G401 (cell line): ENCODE results near the gene JUND. TPM values are rescaled to one million over a fixed set of nuclear protein-coding genes. Genes with fewer than 3 reads are reported as not detected.

ENCODE experiments used
- DNase-seq: peaks from one replicate; pipeline ENCODE4 v3.0.0-alpha.2; 2015; ENCODE audit warnings: low spot score
- in situ Hi-C: cut with HindIII; loops from 2 replicates; pipeline ENCODE4 v1.10.0; 2016; ENCODE audit warnings: low sequenced_read_pairs, mixed read lengths
- total RNA-seq: library from RNA; depleted of rRNA; stranded (reverse); fragments of >200 nt; shearing (Covaris generic); gene quantifications from 2 replicates; pipeline ENCODE4 v1.2.3, GENCODE V29; 2014

JUND gene
- total RNA-seq, 1 experiment from 2014 or later: 286 TPM

DNA sequence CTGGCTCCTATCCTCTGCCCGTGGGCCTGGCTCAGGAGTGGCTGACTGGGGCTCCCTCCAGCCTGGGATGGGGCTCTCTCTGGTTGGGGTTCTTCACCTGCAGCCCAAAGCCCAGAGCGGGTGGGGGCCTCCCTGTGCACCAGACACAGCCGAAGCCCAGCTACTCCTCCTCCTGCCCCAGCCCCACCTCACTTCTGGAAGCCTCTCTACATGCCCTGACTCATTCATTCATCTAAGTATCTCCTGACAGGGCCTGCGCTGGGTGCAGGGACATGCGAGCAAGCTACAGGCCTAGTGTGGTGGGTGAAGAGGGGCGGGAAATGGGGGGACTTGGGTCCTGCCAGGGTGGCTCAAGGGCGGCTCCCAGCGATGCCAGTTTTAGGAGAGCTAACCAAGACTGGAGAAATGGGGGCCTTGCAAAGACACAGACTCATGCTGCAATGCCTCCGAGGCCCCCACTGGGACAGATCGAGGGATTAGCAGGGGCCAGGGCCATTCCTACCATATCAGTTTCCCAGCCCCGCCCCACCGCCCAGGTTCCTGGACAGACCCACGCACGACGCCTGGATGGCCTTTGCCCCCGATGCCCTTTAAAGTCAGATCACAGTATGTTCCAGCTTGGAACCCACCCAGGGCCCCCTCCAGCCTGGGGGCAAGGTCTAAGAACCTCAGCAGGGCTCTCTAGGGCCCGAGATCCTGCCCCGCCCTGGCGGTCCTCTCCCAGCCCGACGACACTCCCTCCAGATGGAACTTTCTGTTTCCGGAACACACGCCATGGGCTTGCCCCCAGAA is 28.9 kb upstream of the JUND start:
- DNase-seq: no peak
- in situ Hi-C loops: no loop called here

DNA sequence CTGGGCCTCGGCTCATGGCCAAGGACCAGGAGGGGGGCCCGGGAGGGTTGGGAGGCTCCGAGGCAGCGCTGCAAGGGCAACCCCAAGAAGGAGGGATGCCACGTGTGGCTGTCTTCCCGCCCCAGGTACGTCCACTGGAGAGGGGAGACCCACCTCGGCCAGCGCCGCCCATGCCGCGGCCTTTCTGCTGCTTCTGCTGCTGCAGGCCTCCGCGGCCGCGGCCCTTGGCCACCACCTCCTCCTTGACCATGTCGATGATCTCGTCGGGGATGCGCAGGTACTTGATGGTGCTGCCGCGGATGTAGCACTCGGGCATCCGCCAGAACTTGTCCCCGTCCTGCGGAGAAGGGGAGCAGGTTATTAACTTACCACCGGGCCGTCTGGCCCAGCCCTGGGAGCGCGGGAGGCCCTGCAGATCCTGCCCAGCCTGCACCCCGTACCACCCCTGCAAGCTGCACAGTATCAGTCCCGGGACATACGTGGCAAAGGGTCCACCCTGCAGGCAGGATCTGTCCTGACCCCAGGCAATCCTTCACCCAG is 28.2 kb upstream of the JUND start:
- DNase-seq: no peak
- in situ Hi-C loops: no loop called here

DNA sequence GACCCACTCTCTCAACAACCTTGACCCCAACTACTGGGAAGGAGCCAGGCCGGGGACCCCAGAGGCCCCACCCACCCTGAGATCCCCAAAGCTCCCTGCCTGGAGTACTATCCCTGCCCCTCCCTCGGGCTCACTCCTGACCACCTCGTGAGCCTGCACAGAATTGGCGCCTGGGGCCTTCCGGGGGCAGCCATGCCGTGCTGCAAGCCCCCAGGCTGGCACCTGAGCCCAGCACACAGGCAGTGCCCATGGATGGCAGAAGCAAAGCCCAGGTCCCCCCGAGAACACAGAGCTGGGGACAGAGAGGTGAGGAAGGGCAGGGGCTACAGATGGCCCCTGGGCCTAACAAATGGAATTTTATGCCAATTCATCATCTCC is 27.5 kb upstream of the JUND start:
- DNase-seq: no peak
- in situ Hi-C loops: no loop called here

DNA sequence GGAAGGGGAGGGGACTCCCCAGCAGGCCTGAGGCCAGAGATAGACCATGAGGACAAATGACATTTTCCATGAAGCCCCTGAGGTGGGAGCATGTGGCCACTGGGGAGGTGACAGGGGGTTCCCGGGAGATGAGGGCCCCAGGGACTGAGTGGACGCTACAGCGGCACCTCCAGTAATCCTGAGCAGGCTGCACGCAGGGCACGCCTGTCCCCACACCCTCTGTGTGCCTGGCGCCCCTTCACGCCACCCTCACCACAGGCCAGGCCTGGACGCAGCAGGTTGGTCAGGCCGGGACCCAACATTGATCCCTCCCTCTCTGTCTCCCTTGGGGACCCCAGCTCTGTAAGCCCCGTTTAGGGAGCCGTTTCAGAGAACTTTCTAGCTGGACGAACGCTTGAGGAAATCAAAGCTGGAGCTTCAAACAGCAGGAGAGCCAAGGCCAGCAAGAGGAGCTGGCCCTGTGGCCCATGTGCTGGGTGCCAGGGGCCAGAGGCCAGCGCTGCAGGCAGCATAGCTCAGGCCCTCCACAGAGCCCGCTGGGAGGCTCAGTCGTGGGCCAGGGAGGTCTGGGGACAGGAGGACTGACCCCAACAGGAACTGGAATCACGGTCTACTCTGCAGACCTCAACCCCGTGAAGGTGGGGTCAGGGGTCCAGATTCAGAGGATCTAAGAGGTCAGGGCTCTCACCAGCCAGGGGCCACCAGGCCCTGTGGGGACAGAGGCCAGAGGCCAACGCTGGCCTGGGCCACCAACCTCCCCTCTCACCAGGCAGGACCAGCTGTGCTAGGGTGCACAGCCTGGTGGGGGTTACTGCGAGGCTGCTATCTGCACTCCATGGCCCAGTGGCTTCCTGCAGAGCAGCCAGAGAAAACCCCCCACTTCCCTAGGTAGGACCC is 26.9 kb upstream of the JUND start:
- no peak for DNase-seq
- in situ Hi-C loops: no loop called here

DNA sequence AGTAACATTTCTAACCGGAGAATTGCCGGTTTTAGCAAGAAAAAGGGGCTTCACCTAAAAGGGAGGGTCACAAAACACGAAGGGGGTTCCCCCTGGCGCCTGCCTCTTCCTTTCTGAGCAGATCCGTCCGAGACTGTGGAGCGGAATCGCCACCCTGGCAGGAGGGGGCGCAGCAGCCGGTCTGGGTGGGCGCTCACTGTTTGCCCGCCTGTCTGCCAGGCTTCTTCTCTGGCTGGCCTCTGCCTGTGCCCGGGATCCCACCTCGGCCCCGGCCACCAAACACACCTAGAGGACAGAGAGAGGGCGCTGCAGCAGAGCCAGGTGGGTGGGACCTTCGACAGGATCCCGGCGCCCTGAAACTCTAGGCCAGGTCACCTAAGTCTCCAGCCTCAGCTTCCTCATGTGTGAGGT is 25.9 kb upstream of the JUND start:
- in situ Hi-C loops: no loop called here
- no peak for DNase-seq

DNA sequence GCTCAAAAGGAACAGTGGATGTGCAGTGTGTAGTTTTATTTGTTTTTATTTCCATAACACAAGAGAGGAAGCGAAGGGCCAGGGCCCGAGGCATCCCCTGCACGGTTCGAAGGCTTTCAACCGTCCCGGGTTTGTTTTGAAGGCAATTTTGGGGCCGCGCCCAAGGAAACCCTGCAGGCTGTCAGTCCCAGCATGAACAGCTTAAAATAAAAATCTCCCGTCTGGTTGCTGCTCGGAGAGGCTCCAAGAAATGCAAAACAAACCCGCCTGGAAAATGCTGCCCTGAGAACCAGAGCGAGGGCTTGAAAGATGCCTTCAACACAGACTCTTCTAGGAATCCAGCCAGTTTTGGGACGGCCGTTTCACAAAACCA is 25.5 kb upstream of the JUND start:
- in situ Hi-C loops: no loop called here
- peak; percentile 94 for DNase-seq

DNA sequence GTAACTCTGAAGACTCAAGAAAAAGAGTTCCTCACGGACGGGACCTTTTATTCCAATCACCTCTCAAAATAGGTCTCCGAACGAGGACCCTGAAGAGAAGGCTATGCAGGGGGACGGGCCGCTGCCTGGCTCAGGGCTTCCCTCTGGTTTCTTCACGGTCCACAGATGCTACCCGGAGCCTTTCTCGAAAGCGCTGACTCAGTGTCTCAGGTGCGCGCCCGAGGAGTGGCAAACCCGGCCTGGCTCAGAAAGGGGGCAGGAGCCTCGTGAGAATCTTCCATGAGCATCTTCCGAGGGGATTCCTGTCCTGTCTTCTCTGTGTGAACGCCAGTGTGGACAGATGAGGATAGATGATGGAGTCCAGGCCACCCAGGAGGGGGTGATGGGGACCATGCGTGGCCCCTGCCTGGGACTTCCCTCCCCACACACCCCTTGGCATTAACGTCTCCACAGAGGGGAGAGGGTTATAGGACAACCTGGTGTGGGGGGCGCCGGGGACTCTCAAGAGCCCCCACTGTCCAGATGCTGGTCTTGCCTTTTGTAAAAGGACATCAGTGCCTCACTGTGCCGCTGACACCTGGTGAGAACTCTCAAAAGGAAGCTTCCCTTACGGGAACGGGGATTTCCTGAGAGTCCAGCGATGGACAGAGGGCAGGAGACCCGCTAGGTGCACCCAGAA is 24.9 kb upstream of the JUND start:
- DNase-seq: peak; percentile 32
- in situ Hi-C loops: no loop called here

DNA sequence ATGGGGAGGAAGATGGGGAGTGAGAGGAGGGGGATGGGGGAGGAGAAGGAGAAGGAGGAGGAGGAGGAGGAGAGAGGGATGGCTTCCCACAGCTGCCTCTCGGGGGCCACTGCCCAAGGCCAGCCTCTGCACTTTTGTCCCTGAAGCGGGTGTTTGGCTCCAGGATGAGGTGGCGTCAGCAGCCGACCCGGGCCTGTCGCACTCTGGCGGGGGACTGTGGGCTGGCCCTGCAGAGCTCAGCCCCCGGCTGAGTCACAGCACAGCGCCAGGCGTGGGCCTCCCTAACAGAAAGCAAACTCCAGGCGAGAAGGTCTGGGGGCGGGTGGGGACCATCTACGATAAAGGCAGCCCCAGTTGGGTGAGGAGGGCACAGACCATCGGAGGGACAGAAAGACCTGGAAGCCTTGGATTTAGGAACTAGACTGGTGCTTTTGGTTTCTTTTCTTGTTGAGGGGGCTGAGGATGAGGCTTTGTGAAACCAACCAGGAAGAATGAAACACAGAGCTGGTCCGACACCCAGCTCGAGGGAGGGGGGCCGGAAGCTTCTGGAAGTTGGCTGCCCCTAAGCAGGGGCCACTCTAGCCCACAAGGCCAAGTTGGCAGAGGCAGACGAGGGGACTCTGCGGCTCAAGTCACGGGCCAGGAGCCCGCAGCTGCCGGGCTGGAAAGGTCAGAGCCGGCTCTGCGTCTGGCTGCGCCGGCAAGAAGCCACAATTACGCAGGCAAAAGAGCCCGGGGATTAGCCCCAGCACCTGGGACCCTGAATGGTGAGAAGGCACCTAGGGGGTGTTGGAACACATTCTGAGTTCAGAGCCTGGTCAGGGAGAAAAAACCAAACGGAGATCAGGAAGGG is 23.3 kb upstream of the JUND start:
- DNase-seq: peak; percentile 48

DNA sequence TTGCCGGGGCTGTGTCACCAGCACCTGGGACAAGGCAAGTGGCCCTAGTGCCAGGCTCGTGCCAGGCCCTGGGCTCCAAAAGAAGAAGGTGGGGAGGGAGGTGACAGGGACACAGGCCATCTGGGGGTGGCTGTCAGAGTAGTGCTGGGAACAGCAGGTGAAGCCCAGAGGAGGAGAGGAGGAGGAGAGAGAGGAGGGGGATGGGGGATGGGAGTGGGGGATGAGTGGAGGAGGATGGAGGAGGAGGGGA is 22.7 kb upstream of the JUND start:
- in situ Hi-C loops: no loop called here
- peak; percentile 69 for DNase-seq

More for the DNA sequence above, 23.3 kb upstream of the JUND start:
- in situ Hi-C loops: no loop called here

DNA sequence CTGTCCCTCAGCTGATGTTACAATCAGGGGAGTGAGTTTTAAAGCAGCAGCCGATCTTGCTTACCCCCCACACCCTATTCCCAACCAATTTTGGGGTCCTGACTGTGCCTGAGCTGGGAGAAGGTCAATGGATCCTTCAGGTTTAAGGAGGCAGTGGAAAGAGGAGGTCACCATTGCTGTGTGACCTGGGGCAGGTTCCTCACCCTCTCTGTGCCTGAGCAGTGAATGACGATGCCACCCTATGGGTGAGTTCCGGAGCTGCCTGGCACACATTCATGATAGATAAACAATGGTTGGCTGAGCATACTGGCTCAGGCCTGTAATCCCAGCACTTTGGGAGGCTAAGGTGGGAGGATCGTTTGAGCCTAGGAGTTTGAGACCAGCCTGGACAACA is 20.3 kb upstream of the JUND start:
- in situ Hi-C loops: no loop called here
- no peak for DNase-seq

DNA sequence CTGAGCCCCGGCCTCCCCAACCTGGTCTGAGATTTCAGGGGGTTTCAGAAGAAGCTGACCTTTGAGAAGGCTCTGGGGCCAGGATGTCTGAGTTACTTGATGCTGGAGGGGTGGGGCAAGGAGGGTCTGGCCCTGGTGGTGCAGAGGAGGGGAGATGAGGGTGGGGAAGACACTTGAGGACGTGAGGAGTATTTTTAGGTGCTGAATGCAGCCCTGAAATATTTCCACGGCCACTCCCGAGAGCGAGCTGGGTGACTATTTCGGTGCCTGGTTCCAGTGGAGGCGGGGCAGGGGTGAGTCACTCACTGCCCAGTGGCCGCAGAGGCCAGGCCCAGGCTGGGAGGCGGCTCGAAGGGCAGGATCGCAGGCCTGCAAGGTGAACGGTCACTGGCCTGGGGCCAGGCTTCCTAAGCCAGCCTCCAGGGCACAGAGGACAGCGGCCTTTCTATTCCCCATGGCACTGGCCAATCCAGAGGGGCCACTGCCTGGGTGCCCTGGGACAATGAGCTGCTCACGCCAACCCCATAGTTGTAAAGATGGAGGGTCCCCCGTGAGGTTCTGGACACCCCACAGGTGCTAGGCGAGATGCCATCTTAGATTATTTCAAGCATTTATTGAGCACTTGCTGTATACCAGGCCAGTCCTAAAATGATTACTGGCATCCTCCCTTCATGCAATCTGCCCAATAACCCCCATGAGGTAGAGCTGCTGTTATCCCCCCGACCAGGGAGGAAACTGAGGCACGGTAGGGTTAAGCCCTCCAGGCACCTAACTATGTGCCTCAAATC is 19.7 kb upstream of the JUND start:
- in situ Hi-C loops: no loop called here
- no peak for DNase-seq

DNA sequence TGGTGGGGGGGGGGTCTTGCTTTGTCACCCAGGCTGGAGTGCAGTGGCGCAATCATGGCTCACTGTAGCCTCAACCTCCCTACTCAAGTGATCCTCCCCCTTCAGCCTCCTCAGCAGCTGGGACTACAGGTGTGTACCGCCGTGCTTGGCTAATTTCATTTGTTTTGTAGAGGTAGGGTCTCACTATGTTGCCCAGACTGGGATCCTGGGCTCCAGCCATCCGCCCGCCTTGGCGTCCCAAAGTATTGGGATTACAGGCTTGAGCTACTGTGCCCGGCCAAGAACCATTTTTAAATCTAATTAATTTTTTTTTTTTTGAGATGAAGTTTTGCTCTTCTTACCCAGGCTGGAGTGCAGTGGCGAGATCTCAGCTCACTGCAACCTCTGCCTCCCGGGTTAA is 18.2 kb upstream of the JUND start:
- in situ Hi-C loops: no loop called here
- no peak for DNase-seq

DNA sequence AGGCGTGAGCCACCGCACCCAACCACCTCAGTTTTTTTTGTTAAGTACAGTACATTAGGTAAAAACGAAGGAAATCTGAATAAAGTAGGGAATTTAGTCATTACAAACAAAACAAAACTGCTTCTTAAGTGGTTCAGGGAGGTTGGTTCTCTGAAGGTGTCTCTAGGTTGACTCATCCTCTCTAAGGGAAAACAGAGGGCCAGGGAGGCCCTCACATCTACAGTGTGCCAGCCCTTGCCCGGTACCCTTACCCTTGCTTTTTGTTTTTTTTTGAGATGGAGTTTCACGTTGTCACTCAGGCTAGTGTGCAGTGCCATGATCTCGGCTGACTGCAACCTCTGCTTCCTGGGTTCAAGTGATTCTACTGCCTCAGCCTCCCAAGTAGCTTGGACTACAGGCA is 17.2 kb upstream of the JUND start:
- DNase-seq: no peak
- in situ Hi-C loops: no loop called here

DNA sequence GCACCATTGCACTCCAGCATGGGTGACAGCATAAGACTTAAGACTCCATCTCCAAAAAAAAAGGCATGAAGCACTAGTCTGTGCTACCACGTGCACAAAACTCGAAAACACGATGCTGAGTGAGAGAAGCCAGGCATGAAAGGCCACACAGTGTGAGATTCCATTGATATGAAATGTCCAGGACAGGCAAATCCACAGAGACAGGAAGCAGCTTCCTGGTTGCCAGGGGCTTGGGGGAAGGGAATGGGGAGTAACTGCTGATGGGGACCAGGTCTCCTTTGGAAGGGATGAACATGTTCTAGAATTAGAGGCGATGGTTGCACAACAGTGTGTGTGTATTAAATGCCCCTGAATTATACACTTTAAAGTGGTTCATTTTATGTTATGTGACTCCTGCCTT is 15.9 kb upstream of the JUND start:
- no peak for DNase-seq
- in situ Hi-C loops: no loop called here

DNA sequence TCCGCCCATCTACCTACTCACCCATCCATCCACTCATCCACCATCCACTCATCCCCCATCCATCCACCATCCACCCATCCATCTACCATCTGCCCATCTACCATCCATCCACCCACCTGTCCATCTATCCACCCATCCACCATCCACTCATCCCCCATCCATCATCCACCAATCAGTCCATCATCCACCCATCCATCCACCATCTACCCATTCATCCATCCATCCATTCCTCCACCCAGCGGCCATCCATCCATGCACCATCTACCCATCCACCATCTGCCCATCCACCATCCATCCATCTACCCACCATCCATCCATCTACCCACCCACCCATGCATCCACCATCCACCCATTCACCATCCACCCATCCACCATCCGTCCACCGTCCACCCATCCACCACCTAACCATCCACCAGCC is 13.6 kb upstream of the JUND start:
- in situ Hi-C loops: no loop called here
- DNase-seq: no peak

DNA sequence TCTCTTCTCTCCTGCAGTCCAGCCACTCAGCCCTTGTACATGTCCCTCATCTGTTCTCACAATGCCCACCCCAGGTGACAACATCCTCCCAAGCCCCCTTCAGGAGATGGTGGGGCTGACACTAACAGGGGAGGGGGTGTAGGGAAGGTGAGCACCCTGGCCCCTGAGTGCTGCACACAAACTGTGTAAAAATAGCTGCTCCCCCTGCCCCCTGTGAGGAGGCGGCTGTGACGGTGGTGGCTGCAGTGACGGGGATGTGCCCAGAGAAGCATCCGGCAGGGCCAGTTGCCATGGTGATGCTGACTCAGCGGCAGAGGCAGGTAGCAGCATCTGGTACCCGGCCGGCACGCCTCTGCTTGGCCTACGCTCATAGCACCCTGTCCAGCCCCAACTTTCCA is 13.0 kb upstream of the JUND start:
- in situ Hi-C loops: no loop called here
- no peak for DNase-seq

DNA sequence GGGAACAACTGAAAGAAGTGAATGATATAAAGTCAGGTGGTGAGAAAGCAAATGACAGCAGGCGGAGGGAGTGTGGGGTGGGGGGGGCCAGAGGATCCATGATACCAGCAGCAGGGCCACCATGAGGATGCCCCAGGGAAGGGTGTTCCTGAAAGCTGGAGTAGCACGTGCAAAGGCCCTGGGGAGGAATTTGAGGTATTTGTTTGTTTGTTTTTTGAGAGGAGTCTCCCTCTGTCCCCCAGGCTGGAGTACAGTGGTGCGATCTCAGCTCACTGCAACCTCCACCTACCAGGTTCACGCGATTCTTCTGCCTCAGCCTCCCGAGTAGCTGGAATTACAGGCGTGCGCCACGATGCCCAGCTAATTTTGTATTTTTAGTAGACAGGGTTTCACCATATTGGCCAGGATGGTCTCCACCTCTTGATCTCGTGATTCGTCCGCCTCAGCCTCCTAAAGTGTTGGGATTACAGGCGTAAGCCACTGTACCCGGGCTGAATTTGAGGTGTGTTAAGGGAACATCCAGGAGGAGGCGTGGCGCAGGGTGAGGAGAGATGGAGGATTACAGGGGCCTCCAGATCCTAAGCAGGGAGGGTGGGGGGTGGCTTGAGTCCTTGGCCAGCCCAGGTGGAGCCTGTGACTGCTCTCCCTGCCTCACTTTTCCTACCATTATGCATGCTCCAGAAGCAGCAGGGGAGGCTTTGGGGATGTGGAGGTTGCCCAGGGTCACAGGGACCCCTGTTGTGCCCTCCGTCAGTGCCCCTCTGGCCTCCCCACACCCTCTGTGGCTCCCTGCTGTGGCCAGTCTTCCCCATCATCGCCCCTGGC is 12.4 kb upstream of the JUND start:
- no peak for DNase-seq
- in situ Hi-C loops: no loop called here
